ENCODE measurements around the gene FDXACB1. TPM values are rescaled to one million over a fixed set of nuclear protein-coding genes. Genes with fewer than 3 reads are reported as not detected.
A peak's percentile ranks its signal among the peaks of the same experiment; 100 is the strongest.

The FDXACB1 gene
- total RNA-seq, 1 donor from 2014 or later, result 1.7 TPM

DNA sequence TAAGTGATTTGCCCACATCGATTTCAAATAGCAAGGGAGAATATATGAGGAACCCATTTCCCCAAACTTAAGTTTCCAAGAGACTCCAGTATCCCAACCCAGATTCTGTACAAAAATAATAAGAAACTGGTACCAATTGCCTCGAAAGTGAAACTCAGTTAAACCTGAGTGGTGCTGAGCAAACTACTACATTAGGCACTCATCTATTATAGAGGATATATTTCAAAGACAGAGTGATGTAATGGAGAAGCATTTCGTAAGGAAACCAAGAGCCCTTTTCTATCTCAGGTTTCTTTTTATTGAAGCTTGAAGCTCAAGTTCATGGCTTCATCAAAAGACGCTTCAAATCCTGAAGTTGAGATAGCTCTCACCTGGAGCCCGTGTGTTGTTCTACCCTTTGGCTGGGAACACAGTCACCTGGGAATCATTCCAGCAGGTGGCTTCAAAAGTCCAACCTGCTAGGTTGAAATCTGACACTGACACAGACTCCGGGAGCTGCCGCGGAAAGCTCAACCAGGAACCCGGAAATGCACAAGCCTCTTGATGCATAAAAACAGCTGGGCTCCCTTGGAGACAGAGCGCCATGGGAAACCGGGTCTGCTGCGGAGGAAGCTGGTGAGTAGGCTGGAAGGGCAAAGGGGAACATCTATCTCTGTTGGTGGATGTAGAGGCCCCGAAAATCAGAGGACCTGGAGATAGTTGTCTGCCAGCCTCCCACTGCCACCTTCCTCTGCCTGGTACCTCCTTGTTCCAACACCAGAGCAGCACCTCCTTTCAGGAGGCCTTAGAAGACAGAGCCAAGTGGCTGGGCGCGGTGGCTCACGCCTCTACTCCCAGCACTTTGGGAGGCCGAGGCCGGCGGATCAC lies 39.7 kb upstream of the FDXACB1 start, which contains the start of gene C11orf52:
TSS of gene C11orf52 (plus strand) at position 524 of the 867 bp plus-strand sequence. CDS start at position 584, 60 bp downstream.
- H3K27me3 Mint-ChIP-seq (ENCODE audit: low read depth, unreplicated experiment), result peaks cover 8% of the 10 kb centered on the region
- no peaks in the 10 kb centered on the region for H3K9me3 Mint-ChIP-seq (ENCODE audit: unreplicated experiment)
- no peaks in the 10 kb centered on the region for H3K36me3 ChIP-seq (ENCODE audit: insufficient read depth, low read length)
- H4K20me1 ChIP-seq (ENCODE audit: insufficient read depth, low read length), result no peaks in the 10 kb centered on the region
- H2AFZ ChIP-seq (ENCODE audit: low read depth, low read length), result peak within 1 kb of the TSS; percentile 69
- FAIRE-seq (no peak), DNase-seq (ENCODE audit: low read depth) (no peak)
- no peaks in the 10 kb centered on the region for H3K27me3 ChIP-seq (ENCODE audit: insufficient read depth, low read length)
- H3K27ac ChIP-seq (ENCODE audit: low read depth, low read length), result no peak within 1 kb of the TSS
- H3K4me2 ChIP-seq (ENCODE audit: low read length), result peak within 1 kb of the TSS; percentile 67
- H3K9me3 ChIP-seq (ENCODE audit: insufficient read depth, low read depth, low read length), result no peaks in the 10 kb centered on the region
- H3K4me1 ChIP-seq (ENCODE audit: insufficient read depth, low read length), result peaks cover 18% of the 10 kb centered on the region
- H3K27ac Mint-ChIP-seq (ENCODE audit: unreplicated experiment), result no peak within 1 kb of the TSS
- TF ChIP-seq, protein P1, sequence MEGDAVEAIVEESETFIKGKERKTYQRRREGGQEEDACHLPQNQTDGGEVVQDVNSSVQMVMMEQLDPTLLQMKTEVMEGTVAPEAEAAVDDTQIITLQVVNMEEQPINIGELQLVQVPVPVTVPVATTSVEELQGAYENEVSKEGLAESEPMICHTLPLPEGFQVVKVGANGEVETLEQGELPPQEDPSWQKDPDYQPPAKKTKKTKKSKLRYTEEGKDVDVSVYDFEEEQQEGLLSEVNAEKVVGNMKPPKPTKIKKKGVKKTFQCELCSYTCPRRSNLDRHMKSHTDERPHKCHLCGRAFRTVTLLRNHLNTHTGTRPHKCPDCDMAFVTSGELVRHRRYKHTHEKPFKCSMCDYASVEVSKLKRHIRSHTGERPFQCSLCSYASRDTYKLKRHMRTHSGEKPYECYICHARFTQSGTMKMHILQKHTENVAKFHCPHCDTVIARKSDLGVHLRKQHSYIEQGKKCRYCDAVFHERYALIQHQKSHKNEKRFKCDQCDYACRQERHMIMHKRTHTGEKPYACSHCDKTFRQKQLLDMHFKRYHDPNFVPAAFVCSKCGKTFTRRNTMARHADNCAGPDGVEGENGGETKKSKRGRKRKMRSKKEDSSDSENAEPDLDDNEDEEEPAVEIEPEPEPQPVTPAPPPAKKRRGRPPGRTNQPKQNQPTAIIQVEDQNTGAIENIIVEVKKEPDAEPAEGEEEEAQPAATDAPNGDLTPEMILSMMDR (IDR thresholded peaks at IDR 0.05; ENCODE audit: insufficient read depth, low read depth, low read length), result no peak
- no peak for TF ChIP-seq EZH2 (IDR thresholded peaks at IDR 0.05; ENCODE audit: insufficient read depth, low read length)
- no peak within 1 kb of the TSS for H3K4me3 Mint-ChIP-seq (ENCODE audit: unreplicated experiment)
- no peak within 1 kb of the TSS for H3K9ac ChIP-seq (ENCODE audit: low read length)
- peaks cover 4% of the 10 kb centered on the region for H3K4me1 Mint-ChIP-seq (ENCODE audit: low read depth, unreplicated experiment)
- no peak within 1 kb of the TSS for H3K4me3 ChIP-seq (ENCODE audit: insufficient read depth, low read depth, low read length)
- H3K79me2 ChIP-seq (ENCODE audit: insufficient read depth, low read length), result no peaks in the 10 kb centered on the region
- no peaks in the 10 kb centered on the region for H3K36me3 Mint-ChIP-seq (ENCODE audit: low read depth, unreplicated experiment)

- DNase-seq (ENCODE audit: low read depth) (no peak), FAIRE-seq (no peak)
- Histone ChIP-seq H3K79me2 (ENCODE audit: insufficient read depth, low read length) (no peaks in the 10 kb centered on the region), H3K27me3 (ENCODE audit: insufficient read depth, low read length) (no peaks in the 10 kb centered on the region), H3K9ac (ENCODE audit: low read length) (no peak overlapping the region), H3K36me3 (ENCODE audit: insufficient read depth, low read length) (no peaks in the 10 kb centered on the region), H3K9me3 (ENCODE audit: insufficient read depth, low read depth, low read length) (no peaks in the 10 kb centered on the region), H4K20me1 (ENCODE audit: insufficient read depth, low read length) (no peaks in the 10 kb centered on the region), H3K4me3 (ENCODE audit: insufficient read depth, low read depth, low read length) (no peak overlapping the region), H3K4me1 (ENCODE audit: insufficient read depth, low read length) (peaks cover 11% of the 10 kb centered on the region), H2AFZ (ENCODE audit: low read depth, low read length) (no peak overlapping the region), H3K4me2 (ENCODE audit: low read length) (no peak overlapping the region), H3K27ac (ENCODE audit: low read depth, low read length) (no peak overlapping the region)
- Mint-ChIP-seq H3K27me3 (ENCODE audit: low read depth, unreplicated experiment) (peaks cover 8% of the 10 kb centered on the region), H3K36me3 (ENCODE audit: low read depth, unreplicated experiment) (no peaks in the 10 kb centered on the region), H3K27ac (ENCODE audit: unreplicated experiment) (no peak overlapping the region), H3K4me3 (ENCODE audit: unreplicated experiment) (no peak overlapping the region), H3K9me3 (ENCODE audit: unreplicated experiment) (no peaks in the 10 kb centered on the region), H3K4me1 (ENCODE audit: low read depth, unreplicated experiment) (no peaks in the 10 kb centered on the region)
- TF ChIP-seq, protein P1 (IDR thresholded peaks at IDR 0.05; ENCODE audit: insufficient read depth, low read depth, low read length), result no peak
- TF ChIP-seq EZH2 (IDR thresholded peaks at IDR 0.05; ENCODE audit: insufficient read depth, low read length), result no peak
Observed at GRCh38 chr11:111917788-111918187, 38.8 kb upstream of the FDXACB1 start.

DNA sequence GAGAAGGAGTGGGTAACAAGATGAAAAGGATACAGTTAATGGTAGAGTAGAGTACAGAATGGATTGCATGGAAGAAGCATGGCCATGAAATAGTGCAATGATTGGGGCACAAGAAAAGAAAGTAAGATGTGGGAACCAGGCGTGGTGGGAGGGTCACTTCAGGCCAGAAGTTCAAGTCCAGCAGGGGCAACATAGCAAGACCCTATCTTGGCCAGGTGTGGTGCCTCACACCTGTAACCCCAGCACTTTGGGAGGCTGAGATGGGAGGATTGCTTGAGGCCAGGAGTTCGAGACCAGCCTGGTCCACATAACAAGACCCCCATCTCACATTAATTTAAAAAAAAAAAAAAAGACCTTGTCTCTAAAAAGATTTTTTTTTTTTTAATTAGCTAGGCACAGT lies 38.3 kb upstream of the FDXACB1 start:
- no peak for DNase-seq (ENCODE audit: low read depth)
- TF ChIP-seq EZH2 (IDR thresholded peaks at IDR 0.05; ENCODE audit: insufficient read depth, low read length), result no peak
- TF ChIP-seq, protein P1 (IDR thresholded peaks at IDR 0.05; ENCODE audit: insufficient read depth, low read depth, low read length), result no peak
- Mint-ChIP-seq H3K27me3 (ENCODE audit: low read depth, unreplicated experiment) (peaks cover 8% of the 10 kb centered on the region), H3K9me3 (ENCODE audit: unreplicated experiment) (no peaks in the 10 kb centered on the region), H3K4me3 (ENCODE audit: unreplicated experiment) (no peak overlapping the region), H3K27ac (ENCODE audit: unreplicated experiment) (no peak overlapping the region), H3K36me3 (ENCODE audit: low read depth, unreplicated experiment) (no peaks in the 10 kb centered on the region), H3K4me1 (ENCODE audit: low read depth, unreplicated experiment) (no peaks in the 10 kb centered on the region)
- H4K20me1 ChIP-seq (ENCODE audit: insufficient read depth, low read length), result no peaks in the 10 kb centered on the region
- H3K4me1 ChIP-seq (ENCODE audit: insufficient read depth, low read length), result peaks cover 14% of the 10 kb centered on the region
- H3K27me3 ChIP-seq (ENCODE audit: insufficient read depth, low read length), result no peaks in the 10 kb centered on the region
- no peaks in the 10 kb centered on the region for H3K79me2 ChIP-seq (ENCODE audit: insufficient read depth, low read length)
- FAIRE-seq, result no peak
- H3K36me3 ChIP-seq (ENCODE audit: insufficient read depth, low read length), result no peaks in the 10 kb centered on the region
- no peak overlapping the region for H3K4me3 ChIP-seq (ENCODE audit: insufficient read depth, low read depth, low read length)
- H2AFZ ChIP-seq (ENCODE audit: low read depth, low read length), result no peak overlapping the region
- no peaks in the 10 kb centered on the region for H3K9me3 ChIP-seq (ENCODE audit: insufficient read depth, low read depth, low read length)
- H3K9ac ChIP-seq (ENCODE audit: low read length), result no peak overlapping the region
- H3K4me2 ChIP-seq (ENCODE audit: low read length), result no peak overlapping the region
- H3K27ac ChIP-seq (ENCODE audit: low read depth, low read length), result no peak overlapping the region

Measured in astrocyte (in vitro differentiated cells and primary cell).